SK-N-SH (cell line): ENCODE results near the gene ZFYVE21. TPM values are rescaled to one million over a fixed set of nuclear protein-coding genes. Genes with fewer than 3 reads are reported as not detected.

ENCODE experiments used
- CTCF ChIA-PET: fragments of 300-600, 350-600 bp; formaldehyde crosslinking; extraction: SDS; loops from one replicate; lab custom pipeline; 2021; lab: Yijun Ruan, JAX
- POLR2A ChIA-PET: fragments of 350-600 bp; sonication (Branson Sonifier 250); formaldehyde crosslinking; extraction: SDS; loops from one replicate; lab custom pipeline; 2020; ENCODE audit warnings: antibody characterized with exemption, inconsistent platforms; lab: Yijun Ruan, JAX
- DNase-seq: peaks from one replicate; pipeline ENCODE4 v3.0.0; 2012
- H2AFZ ChIP-seq: fragments of 200-600 bp; sonication (generic); 2 replicates; pipeline ENCODE4 v1.8.1; 2016; ENCODE audit warnings: antibody characterized with exemption, mild to moderate bottlenecking, low read depth
- H3F3A ChIP-seq: fragments of 200-600 bp; sonication (generic); replicated peaks from 2 replicates; pipeline ENCODE3; 2016; ENCODE audit warnings: antibody characterized with exemption, mild to moderate bottlenecking; ENCODE audit not compliant: insufficient read depth
- H3K27ac ChIP-seq, 2 experiments: fragments of 200-500 bp in 1 of 2; fragments of 200-600 bp in 1 of 2; sonication (Bioruptor generic) in 1 of 2; sonication (generic), shearing (Covaris generic) in 1 of 2; 2 replicates each; pipeline versions ENCODE4 v1.5.1 to v1.6.1; 2014 to 2016; ENCODE audit warnings: low read depth in 2 of 2, inconsistent platforms in 1 of 2, low read length in 1 of 2, mild to moderate bottlenecking in 1 of 2, mixed read lengths in 1 of 2
- H3K27me3 ChIP-seq: fragments of 200-600 bp; sonication (generic), shearing (Covaris generic); 2 replicates; pipeline ENCODE4 v1.6.1; 2016; ENCODE audit warnings: mixed run types; ENCODE audit not compliant: insufficient read depth
- H3K36me3 ChIP-seq, 2 experiments: fragments of 200-500 bp in 1 of 2; fragments of 200-600 bp in 1 of 2; sonication (Bioruptor generic) in 1 of 2; sonication (generic) in 1 of 2; replicated peaks in 1 of 2; 2 replicates each; pipeline versions ENCODE3 to v1.5.1; 2014 to 2016; ENCODE audit warnings: low read length in 1 of 2, mild to moderate bottlenecking in 1 of 2; ENCODE audit not compliant: insufficient read depth in 2 of 2, control insufficient read depth in 1 of 2
- H3K4me1 ChIP-seq, 2 experiments: fragments of 200-500 bp in 1 of 2; fragments of 200-600 bp in 1 of 2; sonication (Bioruptor generic) in 1 of 2; sonication (generic), shearing (Covaris generic) in 1 of 2; 2 replicates each; pipeline versions ENCODE4 v1.5.1 to v1.6.1; 2014 to 2016; ENCODE audit warnings: low read depth in 1 of 2, low read length in 1 of 2, mixed run types in 1 of 2; ENCODE audit not compliant: insufficient read depth in 2 of 2, control insufficient read depth in 1 of 2
- H3K4me2 ChIP-seq: fragments of 200-600 bp; sonication (generic), shearing (Covaris generic); 2 replicates; pipeline ENCODE4 v1.6.1; 2017; ENCODE audit warnings: mixed run types
- H3K4me3 ChIP-seq, 2 experiments: fragments of 200-500 bp in 1 of 2; fragments of 200-600 bp in 1 of 2; sonication (Bioruptor generic) in 1 of 2; sonication (generic), shearing (Covaris generic) in 1 of 2; 2 replicates each; pipeline versions ENCODE4 v1.5.1 to v1.8.1; 2014 to 2016; ENCODE audit warnings: low read depth in 2 of 2, inconsistent platforms in 1 of 2, low read length in 1 of 2, mild to moderate bottlenecking in 1 of 2, mixed read lengths in 1 of 2, moderate library complexity in 1 of 2
- H3K79me2 ChIP-seq: fragments of 200-600 bp; sonication (generic); 2 replicates; pipeline ENCODE4 v1.8.1; 2017; ENCODE audit warnings: mild to moderate bottlenecking; ENCODE audit not compliant: insufficient read depth
- H3K9ac ChIP-seq: fragments of 200-600 bp; sonication (generic); 2 replicates; pipeline ENCODE4 v1.6.1; 2017; ENCODE audit warnings: mixed run types
- H3K9me2 ChIP-seq: fragments of 200-600 bp; sonication (generic); 2 replicates; pipeline ENCODE4 v1.6.1; 2017; ENCODE audit warnings: mixed run types
- H3K9me3 ChIP-seq: fragments of 200-600 bp; sonication (generic); 2 replicates; pipeline ENCODE4 v1.6.1; 2017; ENCODE audit warnings: mixed run types, mild to moderate bottlenecking, moderate library complexity
- H4K20me1 ChIP-seq: fragments of 200-600 bp; sonication (generic); 2 replicates; pipeline ENCODE4 v1.6.1; 2017; ENCODE audit warnings: mild to moderate bottlenecking, mixed run types; ENCODE audit not compliant: insufficient read depth
- CHD2 ChIP-seq: fragments of 150-350 bp; IDR thresholded peaks from 2 replicates; pipeline ENCODE4 v1.6.1; 2018; ENCODE audit warnings: low read length; ENCODE audit not compliant: partially characterized antibody
- ELF1 ChIP-seq: IDR thresholded peaks from 2 replicates; pipeline ENCODE4 v1.4.0; 2012
- EP300 ChIP-seq, 2 experiments: IDR thresholded peaks; 2 replicates each; pipeline versions ENCODE4 v1.4.0 to v1.6.1; 2012; ENCODE audit warnings: borderline replicate concordance in 1 of 2, low read depth in 1 of 2, low read length in 1 of 2
- EZH2phosphoT487 ChIP-seq: fragments of 200-600 bp; sonication (generic); IDR thresholded peaks from 2 replicates; pipeline ENCODE4 v1.6.1; 2017; ENCODE audit warnings: low read depth, mixed run types, mild to moderate bottlenecking, antibody characterized with exemption, moderate library complexity, borderline replicate concordance
- FOSL2 ChIP-seq: IDR thresholded peaks from 2 replicates; pipeline ENCODE4 v1.4.0; 2012; ENCODE audit warnings: low read depth, mild to moderate bottlenecking, moderate library complexity, borderline replicate concordance
- FOXM1 ChIP-seq: IDR thresholded peaks from 2 replicates; pipeline ENCODE4 v1.4.0; 2012; ENCODE audit warnings: low read depth, mild to moderate bottlenecking
- GATA2 ChIP-seq: sonication (generic); formaldehyde crosslinking; IDR thresholded peaks from 2 replicates; pipeline ENCODE4 v1.5.0; 2020; ENCODE audit warnings: mild to moderate bottlenecking, missing genetic modification reagents
- JUND ChIP-seq: IDR thresholded peaks from 2 replicates; pipeline ENCODE4 v1.4.0; 2012
- MAX ChIP-seq: IDR thresholded peaks from 2 replicates; pipeline ENCODE4 v1.4.0; 2012; ENCODE audit warnings: low read depth
- MEF2A ChIP-seq: IDR thresholded peaks from 2 replicates; pipeline ENCODE4 v1.4.0; 2012; ENCODE audit warnings: low read depth, borderline replicate concordance
- NFIC ChIP-seq: IDR thresholded peaks from 2 replicates; pipeline ENCODE4 v1.4.0; 2012; ENCODE audit warnings: borderline replicate concordance
- NRF1 ChIP-seq: IDR thresholded peaks from 2 replicates; pipeline ENCODE4 v1.6.1; 2012; ENCODE audit warnings: low read depth, mild to moderate bottlenecking, low read length
- RAD21 ChIP-seq: IDR thresholded peaks from 2 replicates; pipeline ENCODE4 v1.6.1; 2012; ENCODE audit warnings: mild to moderate bottlenecking, low read length
- RFX5 ChIP-seq: IDR thresholded peaks from 2 replicates; pipeline ENCODE4 v1.6.1; 2012; ENCODE audit warnings: mild to moderate bottlenecking, improper control_type of control experiment, low read length
- SMC3 ChIP-seq: IDR thresholded peaks from 2 replicates; pipeline ENCODE4 v1.6.1; 2012; ENCODE audit warnings: low read depth, low read length, improper control_type of control experiment
- TAF1 ChIP-seq: IDR thresholded peaks from 2 replicates; pipeline ENCODE4 v1.6.1; 2012; ENCODE audit warnings: low read depth, mild to moderate bottlenecking, low read length, moderate library complexity, borderline replicate concordance
- YY1 ChIP-seq: IDR thresholded peaks from 2 replicates; pipeline ENCODE4 v1.4.0; 2012; ENCODE audit warnings: low read depth, mild to moderate bottlenecking
- ZBTB33 ChIP-seq: IDR thresholded peaks from 2 replicates; pipeline ENCODE4 v1.4.0; 2012; ENCODE audit warnings: low read depth, borderline replicate concordance
- WGBS: methylation state at CpG from one replicate; pipeline ENCODE4 v1.1.6; 2017; ENCODE audit warnings: low lambda C conversion rate; 5-methylcytosine and 5-hydroxymethylcytosine counted together
- polyA plus RNA-seq, 3 experiments: library from polyadenylated mRNA; depleted of rRNA; stranded (reverse); fragments of >200 nt; gene quantifications; 2 replicates each; pipeline ENCODE4 v1.2.3, GENCODE V29; 2012
- TF ChIP-seq, protein P1 (sequence below): IDR thresholded peaks from 2 replicates; pipeline ENCODE4 v1.4.0; 2012; ENCODE audit warnings: low read depth, borderline replicate concordance
- TF ChIP-seq, protein P2 (sequence below): fragments of 150-350 bp; IDR thresholded peaks from 2 replicates; pipeline ENCODE4 v1.6.1; 2016; ENCODE audit warnings: mild to moderate bottlenecking, low read depth, low read length

Gene ZFYVE21
- polyA plus RNA-seq, 1 of the 3 experiments (the other 2 are of a cell fraction): 82.1 TPM

GRCh38 chr14:103763730-103764488, 48.3 kb downstream of the ZFYVE21 start:
- H3K4me3 ChIP-seq: no peak overlapping the region
- H3K27ac ChIP-seq: no peak overlapping the region
- peaks cover 4% of the 10 kb centered on the region for H3F3A ChIP-seq
- no peak overlapping the region for H2AFZ ChIP-seq
- POLR2A ChIA-PET: no interaction called here
- no peaks in the 10 kb centered on the region for H3K79me2 ChIP-seq
- H3K9ac ChIP-seq: no peak overlapping the region
- H3K9me3 ChIP-seq: no peaks in the 10 kb centered on the region
- H3K4me2 ChIP-seq: no peak overlapping the region
- H4K20me1 ChIP-seq: no peaks in the 10 kb centered on the region
- TF ChIP-seq ELF1 (no peak), CHD2 (no peak), TAF1 (no peak), YY1 (no peak), NFIC (no peak), EP300 (IDR thresholded peaks at IDR 0.05; ENCODE audit: borderline replicate concordance in 1 of 2, low read depth in 1 of 2, low read length in 1 of 2) (no peak), NRF1 (no peak), JUND (no peak), MEF2A (no peak), SMC3 (no peak), MAX (no peak), GATA2 (no peak), RAD21 (no peak), FOXM1 (no peak), EZH2phosphoT487 (no peak), RFX5 (no peak), ZBTB33 (no peak), FOSL2 (no peak)
- TF ChIP-seq, protein P1, sequence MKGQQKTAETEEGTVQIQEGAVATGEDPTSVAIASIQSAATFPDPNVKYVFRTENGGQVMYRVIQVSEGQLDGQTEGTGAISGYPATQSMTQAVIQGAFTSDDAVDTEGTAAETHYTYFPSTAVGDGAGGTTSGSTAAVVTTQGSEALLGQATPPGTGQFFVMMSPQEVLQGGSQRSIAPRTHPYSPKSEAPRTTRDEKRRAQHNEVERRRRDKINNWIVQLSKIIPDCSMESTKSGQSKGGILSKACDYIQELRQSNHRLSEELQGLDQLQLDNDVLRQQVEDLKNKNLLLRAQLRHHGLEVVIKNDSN: no peak
- TF ChIP-seq, protein P2, sequence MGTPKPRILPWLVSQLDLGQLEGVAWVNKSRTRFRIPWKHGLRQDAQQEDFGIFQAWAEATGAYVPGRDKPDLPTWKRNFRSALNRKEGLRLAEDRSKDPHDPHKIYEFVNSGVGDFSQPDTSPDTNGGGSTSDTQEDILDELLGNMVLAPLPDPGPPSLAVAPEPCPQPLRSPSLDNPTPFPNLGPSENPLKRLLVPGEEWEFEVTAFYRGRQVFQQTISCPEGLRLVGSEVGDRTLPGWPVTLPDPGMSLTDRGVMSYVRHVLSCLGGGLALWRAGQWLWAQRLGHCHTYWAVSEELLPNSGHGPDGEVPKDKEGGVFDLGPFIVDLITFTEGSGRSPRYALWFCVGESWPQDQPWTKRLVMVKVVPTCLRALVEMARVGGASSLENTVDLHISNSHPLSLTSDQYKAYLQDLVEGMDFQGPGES: no peak
- H3K4me1 ChIP-seq: no peaks in the 10 kb centered on the region; a peak in 1 of 4 replicates
- H3K9me2 ChIP-seq: no peaks in the 10 kb centered on the region
- H3K36me3 ChIP-seq: peaks cover 0 to 5% of the 10 kb centered on the region in 2 experiments
- CTCF ChIA-PET: interaction anchor here (1.2 kb wide), 1 partner anchor 11 kb away, joined by 4 read pairs; no protein-coding TSS in a partner anchor
- WGBS: 89% methylated on average over 5 of the region's 5 CpGs
- no peak for DNase-seq
- no peaks in the 10 kb centered on the region for H3K27me3 ChIP-seq
